Smooth muscle cell (in vitro differentiated cells): ENCODE data around the gene CFAP65. TPM values are rescaled to one million over a fixed set of nuclear protein-coding genes. Genes with fewer than 3 reads are reported as not detected.

Experiments used
- DNase-seq: peaks from one replicate; lab custom pipeline; 2025; ENCODE audit not compliant: unreplicated experiment; lab: John Stamatoyannopoulos, UW
- H2AFZ ChIP-seq: fragments of 200-600 bp; sonication (generic); 2 replicates; pipeline ENCODE4 v1.6.0; 2016; ENCODE audit warnings: antibody characterized with exemption, low read depth, mild to moderate bottlenecking
- H3F3A ChIP-seq: fragments of 200-600 bp; sonication (generic); 2 replicates; pipeline ENCODE4 v1.6.0; 2017; ENCODE audit warnings: antibody characterized with exemption, low read depth
- H3K27ac ChIP-seq: fragments of 200-600 bp; sonication (generic); 2 replicates; pipeline ENCODE4 v1.5.1; 2016; ENCODE audit warnings: low read depth, mild to moderate bottlenecking
- H3K27me3 ChIP-seq: fragments of 200-600 bp; sonication (generic); 2 replicates; pipeline ENCODE4 v1.6.1; 2016; ENCODE audit warnings: low read depth, mild to moderate bottlenecking
- H3K36me3 ChIP-seq: fragments of 200-600 bp; sonication (generic); 2 replicates; pipeline ENCODE4 v1.5.1; 2016; ENCODE audit warnings: low read depth
- H3K4me1 ChIP-seq: fragments of 200-600 bp; sonication (generic); 2 replicates; pipeline ENCODE4 v1.5.1; 2016; ENCODE audit warnings: low read depth
- H3K4me2 ChIP-seq: fragments of 200-600 bp; sonication (generic); 2 replicates; pipeline ENCODE4 v1.6.0; 2016; ENCODE audit warnings: mild to moderate bottlenecking
- H3K4me3 ChIP-seq: fragments of 200-600 bp; sonication (generic); 2 replicates; pipeline ENCODE4 v1.5.1; 2016; ENCODE audit warnings: mild to moderate bottlenecking
- H3K79me2 ChIP-seq: fragments of 200-600 bp; sonication (generic); 2 replicates; pipeline ENCODE4 v1.6.0; 2016; ENCODE audit warnings: low read depth, mild to moderate bottlenecking
- H3K9ac ChIP-seq: fragments of 200-600 bp; sonication (generic); 2 replicates; pipeline ENCODE4 v1.6.0; 2016; ENCODE audit warnings: low read depth
- H3K9me3 ChIP-seq: fragments of 200-600 bp; sonication (generic); replicated peaks from 2 replicates; pipeline ENCODE4 v1.5.1; 2016; ENCODE audit warnings: low read depth
- H4K20me1 ChIP-seq: fragments of 200-600 bp; sonication (generic); 2 replicates; pipeline ENCODE4 v1.6.0; 2016; ENCODE audit warnings: low read depth
- WGBS: methylation state at CpG from one replicate; pipeline ENCODE4 v1.1.7; 2016; ENCODE audit warnings: low lambda C conversion rate; 5-methylcytosine and 5-hydroxymethylcytosine counted together
- polyA plus RNA-seq: library from polyadenylated mRNA; unstranded; fragments of >200 nt; fragmentation: Nextera tagmentation; extraction: Ambion mirVana; gene quantifications from 2 replicates; pipeline ENCODE4 v1.2.1, GENCODE V29; 2016
- total RNA-seq: library from RNA; depleted of rRNA; stranded (reverse); fragments of >200 nt; gene quantifications from 2 replicates; pipeline ENCODE4 v1.2.3, GENCODE V29; 2014
- TF ChIP-seq, protein P1 (sequence below): fragments of 200-600 bp; sonication (generic); IDR thresholded peaks from 2 replicates; pipeline ENCODE4 v1.5.1; 2017; ENCODE audit warnings: borderline replicate concordance, mild to moderate bottlenecking, antibody characterized with exemption; ENCODE audit not compliant: insufficient read depth, poor library complexity, severe bottlenecking

CFAP65 gene
- total and polyA plus RNA-seq, 2 experiments from 2014 or later = not detected

DNA sequence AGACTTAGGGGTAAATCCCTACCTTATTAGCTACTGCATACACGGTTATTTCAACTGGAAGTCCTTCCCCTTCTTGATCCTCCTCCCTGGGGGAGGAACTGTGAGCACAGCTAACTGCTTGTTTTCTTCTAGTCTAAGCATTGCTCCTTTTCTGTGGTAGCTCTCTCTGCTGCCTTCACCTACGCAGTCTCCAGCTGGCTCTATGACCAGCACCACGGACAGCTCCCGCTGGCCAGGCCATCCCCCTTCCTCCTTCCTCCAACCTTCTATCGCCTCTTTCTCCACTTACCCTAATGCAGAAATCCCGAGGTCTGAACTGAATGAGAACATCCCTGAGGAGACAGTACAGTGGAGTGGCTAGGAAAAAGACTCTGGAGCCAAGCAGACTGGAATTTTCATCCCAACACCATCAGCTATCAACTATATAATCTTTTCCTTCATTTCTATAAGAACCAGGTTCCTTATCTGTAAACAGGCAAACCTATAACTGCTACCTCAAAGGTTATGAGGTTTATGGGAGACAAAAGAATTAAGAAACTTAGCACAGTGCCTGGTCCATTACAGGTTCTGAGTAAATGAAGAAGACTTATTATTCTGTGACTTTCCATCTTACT lies 4.7 kb upstream of the CFAP65 start:
- H3K27me3 ChIP-seq = peaks cover 77% of the 10 kb centered on the region
- no peaks in the 10 kb centered on the region for H3K36me3 ChIP-seq
- H3F3A ChIP-seq = no peaks in the 10 kb centered on the region
- no peaks in the 10 kb centered on the region for H4K20me1 ChIP-seq
- no peak overlapping the region for H2AFZ ChIP-seq
- H3K4me1 ChIP-seq = no peaks in the 10 kb centered on the region
- H3K9me3 ChIP-seq = no peaks in the 10 kb centered on the region
- no peak overlapping the region for H3K27ac ChIP-seq
- no peak overlapping the region for H3K9ac ChIP-seq
- 5% methylated on average over 6 of the region's 6 CpGs for WGBS
- H3K4me2 ChIP-seq = no peak overlapping the region
- TF ChIP-seq, protein P1, sequence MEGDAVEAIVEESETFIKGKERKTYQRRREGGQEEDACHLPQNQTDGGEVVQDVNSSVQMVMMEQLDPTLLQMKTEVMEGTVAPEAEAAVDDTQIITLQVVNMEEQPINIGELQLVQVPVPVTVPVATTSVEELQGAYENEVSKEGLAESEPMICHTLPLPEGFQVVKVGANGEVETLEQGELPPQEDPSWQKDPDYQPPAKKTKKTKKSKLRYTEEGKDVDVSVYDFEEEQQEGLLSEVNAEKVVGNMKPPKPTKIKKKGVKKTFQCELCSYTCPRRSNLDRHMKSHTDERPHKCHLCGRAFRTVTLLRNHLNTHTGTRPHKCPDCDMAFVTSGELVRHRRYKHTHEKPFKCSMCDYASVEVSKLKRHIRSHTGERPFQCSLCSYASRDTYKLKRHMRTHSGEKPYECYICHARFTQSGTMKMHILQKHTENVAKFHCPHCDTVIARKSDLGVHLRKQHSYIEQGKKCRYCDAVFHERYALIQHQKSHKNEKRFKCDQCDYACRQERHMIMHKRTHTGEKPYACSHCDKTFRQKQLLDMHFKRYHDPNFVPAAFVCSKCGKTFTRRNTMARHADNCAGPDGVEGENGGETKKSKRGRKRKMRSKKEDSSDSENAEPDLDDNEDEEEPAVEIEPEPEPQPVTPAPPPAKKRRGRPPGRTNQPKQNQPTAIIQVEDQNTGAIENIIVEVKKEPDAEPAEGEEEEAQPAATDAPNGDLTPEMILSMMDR = no peak
- H3K79me2 ChIP-seq = no peaks in the 10 kb centered on the region
- H3K4me3 ChIP-seq = no peak overlapping the region
- no peak for DNase-seq

DNA sequence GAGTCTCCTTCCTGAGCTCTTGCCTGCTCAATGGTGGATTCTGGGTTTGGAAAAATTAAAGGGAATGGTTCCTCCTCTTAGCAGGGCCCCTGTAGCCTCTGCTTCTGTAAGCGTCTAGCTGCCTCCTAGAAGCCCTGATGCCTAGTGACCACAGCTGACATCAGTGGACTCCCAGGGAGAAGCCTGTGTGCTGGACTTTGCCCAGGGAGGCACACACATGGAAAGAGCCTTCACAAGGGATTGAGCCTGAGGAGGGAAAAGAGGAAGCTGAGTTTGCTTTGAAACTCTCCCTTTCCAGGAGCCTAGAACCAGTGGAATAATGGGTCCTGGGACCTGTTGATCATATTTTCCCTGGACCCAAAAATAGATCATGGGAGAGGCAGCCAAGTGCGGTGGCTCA lies 1.4 kb upstream of the CFAP65 start:
- no peaks in the 10 kb centered on the region for H3K9me3 ChIP-seq
- no peaks in the 10 kb centered on the region for H3K79me2 ChIP-seq
- no peak overlapping the region for H3K4me3 ChIP-seq
- H3K4me1 ChIP-seq = no peaks in the 10 kb centered on the region
- no peak overlapping the region for H3K27ac ChIP-seq
- H2AFZ ChIP-seq = no peak overlapping the region
- no peak overlapping the region for H3K4me2 ChIP-seq
- H3K36me3 ChIP-seq = no peaks in the 10 kb centered on the region
- H3K9ac ChIP-seq = no peak overlapping the region
- no peaks in the 10 kb centered on the region for H4K20me1 ChIP-seq
- WGBS = 76% methylated on average over 2 of the region's 2 CpGs
- H3F3A ChIP-seq = no peaks in the 10 kb centered on the region
- H3K27me3 ChIP-seq = peaks cover 74% of the 10 kb centered on the region
- TF ChIP-seq, protein P1 = no peak
- no peak for DNase-seq

DNA sequence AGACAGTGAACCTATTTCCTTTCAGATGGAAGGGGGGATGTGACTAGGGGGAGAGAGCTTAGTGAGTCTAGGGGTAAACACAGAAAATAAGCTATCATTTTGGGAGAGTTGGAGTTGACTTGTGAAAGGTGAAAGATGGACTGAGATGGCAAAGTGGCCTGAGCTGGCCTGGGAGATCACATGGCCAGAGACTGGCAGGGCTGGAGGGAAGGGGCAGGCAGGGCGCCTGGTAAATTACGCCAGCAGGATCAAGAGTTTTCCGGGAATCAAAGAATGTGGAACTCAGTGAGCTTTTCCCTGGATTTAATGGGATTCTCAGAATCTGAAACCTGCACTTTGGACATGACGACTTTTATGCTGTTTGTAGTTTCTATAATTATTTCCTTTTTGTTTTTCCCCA lies 841 bp upstream of the CFAP65 start:
- no peak overlapping the region for H3K4me2 ChIP-seq
- no peaks in the 10 kb centered on the region for H3F3A ChIP-seq
- no peak overlapping the region for H3K4me3 ChIP-seq
- 84% methylated on average over 4 of the region's 4 CpGs for WGBS
- H3K79me2 ChIP-seq = no peaks in the 10 kb centered on the region
- no peaks in the 10 kb centered on the region for H4K20me1 ChIP-seq
- H3K9me3 ChIP-seq = no peaks in the 10 kb centered on the region
- no peak overlapping the region for H3K27ac ChIP-seq
- DNase-seq = no peak
- H3K27me3 ChIP-seq = peaks cover 69% of the 10 kb centered on the region
- no peaks in the 10 kb centered on the region for H3K36me3 ChIP-seq
- H3K4me1 ChIP-seq = no peaks in the 10 kb centered on the region
- TF ChIP-seq, protein P1 = no peak
- no peak overlapping the region for H2AFZ ChIP-seq
- H3K9ac ChIP-seq = no peak overlapping the region

DNA sequence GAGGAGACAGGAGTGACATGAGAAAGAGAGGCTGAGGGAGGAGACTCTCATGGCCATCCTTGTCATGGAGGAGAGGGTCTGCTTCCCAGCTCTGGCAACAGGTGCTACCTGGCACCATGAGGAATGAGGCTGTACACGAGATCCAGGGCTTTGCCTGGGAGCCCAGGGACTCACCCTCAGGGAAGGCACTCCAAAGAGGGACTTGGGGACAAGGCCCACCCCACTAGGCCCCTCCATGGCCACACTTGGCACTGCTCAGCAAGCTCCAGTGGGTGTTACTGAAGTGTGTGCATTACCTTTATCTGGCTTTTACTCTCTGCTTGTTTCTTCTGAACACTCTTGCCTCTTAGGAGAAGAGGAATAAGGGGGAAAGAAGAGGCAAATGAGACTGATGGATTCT lies 2.7 kb downstream of the CFAP65 start:
- no peak for DNase-seq
- TF ChIP-seq, protein P1 = no peak
- no peak overlapping the region for H3K27ac ChIP-seq
- no peak overlapping the region for H3K4me3 ChIP-seq
- no peaks in the 10 kb centered on the region for H3K4me1 ChIP-seq
- peaks cover 87% of the 10 kb centered on the region for H3K27me3 ChIP-seq
- H3K4me2 ChIP-seq = no peak overlapping the region
- H2AFZ ChIP-seq = no peak overlapping the region
- 0% methylated on average over 1 of the region's 1 CpG for WGBS
- no peaks in the 10 kb centered on the region for H3K9me3 ChIP-seq
- no peaks in the 10 kb centered on the region for H4K20me1 ChIP-seq
- no peaks in the 10 kb centered on the region for H3K79me2 ChIP-seq
- no peak overlapping the region for H3K9ac ChIP-seq
- H3F3A ChIP-seq = no peaks in the 10 kb centered on the region
- no peaks in the 10 kb centered on the region for H3K36me3 ChIP-seq
